CD4-positive, CD25-positive, alpha-beta regulatory T cell (primary cell): ENCODE measurements around the gene RS1. TPM values are rescaled to one million over a fixed set of nuclear protein-coding genes. Genes with fewer than 3 reads are reported as not detected.

ENCODE experiments used
- ATAC-seq, 2 donors: fragments of 150-1000 bp; cut with Tn5 transposase; one replicate each; pipeline ENCODE4 v1.10.0; 2021; ENCODE audit warnings: low read depth in 2 of 2, moderate number of reproducible peaks in 2 of 2, moderate library complexity in 1 of 2
- DNase-seq, 3 donors: peaks; one replicate each; pipeline versions ENCODE4 v3.0.0 to v3.0.0-alpha.2; 2012 to 2022; ENCODE audit warnings: mixed read lengths in 1 of 3
- H3K27ac ChIP-seq: one replicate; pipeline ENCODE4 v1.7.0; 2013; ENCODE audit warnings: mild to moderate bottlenecking, low read length; ENCODE audit not compliant: insufficient read depth, poor library complexity, severe bottlenecking
- H3K27me3 ChIP-seq: one replicate; pipeline ENCODE4 v1.7.0; 2013; ENCODE audit warnings: low read length; ENCODE audit not compliant: control insufficient read depth, insufficient read depth
- H3K36me3 ChIP-seq: one replicate; pipeline ENCODE4 v1.7.0; 2013; ENCODE audit warnings: mild to moderate bottlenecking, low read length, moderate library complexity; ENCODE audit not compliant: control insufficient read depth, insufficient read depth
- H3K4me1 ChIP-seq: 2 replicates; pipeline ENCODE4 v1.7.0; 2013; ENCODE audit warnings: mild to moderate bottlenecking, low read length; ENCODE audit not compliant: insufficient read depth, control insufficient read depth, poor library complexity, severe bottlenecking
- H3K4me3 ChIP-seq: one replicate; pipeline ENCODE4 v1.7.0; 2013; ENCODE audit warnings: low read depth, mild to moderate bottlenecking, low read length, moderate library complexity
- H3K9me3 ChIP-seq, 2 experiments: 1 replicate in 1 of 2; 2 replicates in 1 of 2; pipeline ENCODE4 v1.7.0; 2013; ENCODE audit warnings: low read length in 2 of 2, mild to moderate bottlenecking in 1 of 2, moderate library complexity in 1 of 2; ENCODE audit not compliant: control insufficient read depth in 2 of 2
- H3K27ac Mint-ChIP-seq, 3 donors: one replicate each; pipeline ENCODE4 v1.8.0; 2020 to 2022; ENCODE audit warnings: mild to moderate bottlenecking in 3 of 3, mixed read lengths in 3 of 3, moderate library complexity in 2 of 3
- H3K27me3 Mint-ChIP-seq: one replicate; pipeline ENCODE4 v1.8.0; 2022; ENCODE audit warnings: mild to moderate bottlenecking, mixed read lengths
- H3K36me3 Mint-ChIP-seq: one replicate; pipeline ENCODE4 v1.8.0; 2020; ENCODE audit warnings: mixed read lengths
- H3K4me1 Mint-ChIP-seq, 4 donors: one replicate each; pipeline ENCODE4 v1.8.0; 2020 to 2022; ENCODE audit warnings: mixed read lengths in 4 of 4, mild to moderate bottlenecking in 1 of 4
- H3K4me3 Mint-ChIP-seq, 4 donors: one replicate each; pipeline ENCODE4 v1.8.0; 2020 to 2022; ENCODE audit warnings: mild to moderate bottlenecking in 4 of 4, mixed read lengths in 4 of 4, moderate library complexity in 3 of 4
- H3K9me3 Mint-ChIP-seq, 7 donors: one replicate each; pipeline ENCODE4 v1.8.0; 2020 to 2022; ENCODE audit warnings: mixed read lengths in 7 of 7, mild to moderate bottlenecking in 3 of 7, moderate library complexity in 2 of 7
- polyA plus RNA-seq, 4 donors: library from polyadenylated mRNA; unstranded; fragments of 300-500 nt; fragmentation: Illumina TruSeq; gene quantifications; one replicate each; pipeline ENCODE4 v1.2.3, GENCODE V29; 2021
- total RNA-seq: library from RNA; stranded (reverse); gene quantifications from one replicate; pipeline ENCODE4 v1.2.3, GENCODE V29; 2022

The RS1 gene
- total and polyA plus RNA-seq, 5 donors from 2014 or later: not detected

DNA sequence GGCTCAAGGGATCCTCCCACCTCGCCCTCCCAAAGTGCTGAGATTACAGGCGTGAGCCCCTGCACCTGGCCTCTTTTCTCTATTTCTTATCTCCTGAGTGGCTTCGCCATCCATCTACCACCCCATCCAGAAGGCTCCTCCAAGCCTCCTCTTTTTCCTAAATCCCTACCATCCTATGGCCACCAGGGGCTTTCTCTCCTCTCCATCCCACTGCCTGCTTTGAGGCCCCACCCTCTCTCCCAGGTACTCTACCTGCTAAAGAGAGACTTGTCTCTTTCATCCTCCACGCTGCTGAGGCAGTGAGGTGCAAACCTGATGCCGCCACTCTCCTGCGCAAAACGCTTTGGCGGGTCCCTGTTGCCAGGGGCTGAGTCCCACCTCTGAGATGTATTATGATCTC is 7.0 kb downstream of the RS1 start:
- peaks cover 0 to 2% (median 0%) of the 10 kb centered on the region in 4 donors for H3K4me1 Mint-ChIP-seq

DNA sequence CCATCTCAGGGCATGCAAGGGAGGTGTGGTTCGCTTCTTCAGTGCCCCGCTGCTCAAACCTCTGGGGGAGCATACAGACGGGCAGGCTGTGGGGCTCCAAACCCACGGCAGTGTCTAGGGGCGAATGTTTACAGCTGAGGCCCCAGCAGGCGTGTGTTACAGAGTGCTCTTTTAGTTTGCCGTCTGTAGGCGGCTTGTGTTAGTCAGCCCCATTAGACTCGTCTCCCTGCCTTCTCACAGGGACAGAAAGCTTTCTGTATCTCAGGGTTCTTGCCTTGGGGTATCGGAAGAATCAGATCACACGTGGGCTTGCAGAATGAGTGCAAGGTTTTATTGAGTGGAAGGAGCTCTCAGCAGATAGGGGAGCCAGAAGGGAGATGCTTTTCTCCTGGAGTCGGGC is 10.6 kb downstream of the RS1 start:
- no peaks in the 10 kb centered on the region for H3K36me3 ChIP-seq
- H3K27ac ChIP-seq: no peak overlapping the region
- Mint-ChIP-seq H3K36me3 (no peaks in the 10 kb centered on the region), H3K27me3 (no peaks in the 10 kb centered on the region), H3K9me3 (peaks cover 0 to 3% (median 0%) of the 10 kb centered on the region in 7 donors), H3K27ac (no peak overlapping the region), H3K4me1 (no peaks in the 10 kb centered on the region), H3K4me3 (no peak overlapping the region)
- H3K4me3 ChIP-seq: no peak overlapping the region
- DNase-seq: no peak
- H3K4me1 ChIP-seq: no peaks in the 10 kb centered on the region
- ATAC-seq: no peak
- no peaks in the 10 kb centered on the region for H3K9me3 ChIP-seq
- H3K27me3 ChIP-seq: no peaks in the 10 kb centered on the region

More for the DNA sequence above, 7.0 kb downstream of the RS1 start:
- Histone ChIP-seq H3K27me3 (no peaks in the 10 kb centered on the region), H3K9me3 (no peaks in the 10 kb centered on the region), H3K4me1 (no peaks in the 10 kb centered on the region), H3K27ac (no peak overlapping the region), H3K36me3 (no peaks in the 10 kb centered on the region), H3K4me3 (no peak overlapping the region)
- no peak for DNase-seq
- Mint-ChIP-seq H3K4me3 (no peak overlapping the region), H3K27ac (no peak overlapping the region), H3K9me3 (peaks cover 0 to 3% (median 0%) of the 10 kb centered on the region in 7 donors), H3K36me3 (no peaks in the 10 kb centered on the region), H3K27me3 (peaks cover 3% of the 10 kb centered on the region)
- ATAC-seq: no peak

DNA sequence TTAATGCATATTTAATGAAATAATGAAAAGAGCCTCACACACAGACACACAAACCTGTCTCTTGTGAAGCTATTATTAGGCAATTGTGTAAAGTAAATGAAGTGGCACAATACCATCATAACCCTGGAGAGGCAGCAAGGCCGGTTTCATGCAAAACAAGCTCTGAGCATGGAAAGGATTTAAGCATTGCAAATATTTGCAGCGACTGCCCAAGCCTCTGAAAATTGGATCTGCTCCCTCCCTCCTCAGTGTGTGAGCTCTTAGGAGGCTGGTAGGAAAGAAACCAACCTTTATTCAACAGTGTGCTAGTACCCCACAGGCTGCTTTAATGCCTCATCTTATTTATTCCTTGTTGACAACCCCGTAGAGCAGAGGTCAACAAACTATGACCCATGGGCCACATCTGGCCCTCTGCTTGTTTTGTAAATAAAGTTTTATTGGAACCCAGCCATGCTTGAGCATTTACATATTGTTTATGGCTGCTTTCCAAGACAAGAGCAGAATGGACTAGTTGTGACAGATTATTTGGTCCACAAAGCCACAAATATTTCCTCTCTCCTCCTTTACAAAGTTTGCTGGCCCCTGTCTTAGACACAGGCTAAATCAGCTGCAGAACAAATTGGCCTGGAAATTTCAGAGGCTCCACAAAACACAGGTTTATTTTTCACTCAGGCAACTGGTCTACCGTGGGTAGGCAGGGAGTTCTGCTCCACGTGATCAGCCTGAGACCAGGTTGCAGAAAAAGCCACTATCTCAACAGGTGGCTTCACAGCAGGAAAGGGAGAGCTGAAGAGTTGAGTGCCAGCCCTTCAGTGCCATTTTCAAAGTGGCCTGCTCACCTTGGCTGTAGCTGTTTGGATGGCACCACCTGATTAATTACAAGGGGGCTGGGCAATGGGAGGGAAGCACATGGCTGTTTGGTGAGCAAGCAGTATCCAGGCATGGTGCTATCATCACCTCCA is 16.8 kb downstream of the RS1 start:
- H3K27me3 ChIP-seq: no peaks in the 10 kb centered on the region
- DNase-seq: no peak
- no peaks in the 10 kb centered on the region for H3K9me3 ChIP-seq
- H3K27ac ChIP-seq: no peak overlapping the region
- Mint-ChIP-seq H3K9me3 (no peaks in the 10 kb centered on the region), H3K36me3 (no peaks in the 10 kb centered on the region), H3K27me3 (no peaks in the 10 kb centered on the region), H3K27ac (peak overlapping the region in 1 of 3 donors; percentile 32), H3K4me3 (no peak overlapping the region), H3K4me1 (peaks cover 0 to 2% (median 0%) of the 10 kb centered on the region in 4 donors)
- H3K4me1 ChIP-seq: no peaks in the 10 kb centered on the region
- H3K36me3 ChIP-seq: no peaks in the 10 kb centered on the region
- no peak overlapping the region for H3K4me3 ChIP-seq
- no peak for ATAC-seq

DNA sequence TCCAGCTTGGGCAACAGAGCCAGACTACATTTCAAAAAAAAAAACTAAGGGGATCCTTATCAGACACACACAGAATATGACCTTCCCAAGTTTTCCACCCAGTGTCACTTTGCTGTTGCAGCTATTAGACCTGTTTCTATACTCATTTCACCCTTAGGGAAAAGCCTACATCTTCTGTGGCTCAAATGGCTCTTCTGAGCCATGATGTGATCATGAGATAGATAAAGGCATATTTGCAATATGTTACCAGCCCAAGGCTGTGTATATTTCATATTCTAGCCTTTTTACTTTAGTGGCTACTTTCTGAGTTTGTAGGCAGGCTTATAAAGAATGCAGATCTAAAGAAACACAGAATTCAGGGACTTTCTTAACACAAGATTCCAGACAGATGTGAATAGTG is 19.3 kb downstream of the RS1 start:
- H3K27me3 ChIP-seq: no peaks in the 10 kb centered on the region
- H3K36me3 Mint-ChIP-seq: no peaks in the 10 kb centered on the region
- no peaks in the 10 kb centered on the region for H3K4me1 ChIP-seq
- H3K4me1 Mint-ChIP-seq: peaks cover 0 to 2% (median 0%) of the 10 kb centered on the region in 4 donors
- H3K36me3 ChIP-seq: no peaks in the 10 kb centered on the region
- H3K27me3 Mint-ChIP-seq: no peaks in the 10 kb centered on the region
- H3K9me3 ChIP-seq: no peaks in the 10 kb centered on the region
- no peak overlapping the region for H3K4me3 ChIP-seq
- DNase-seq (no peak), ATAC-seq (no peak)
- H3K27ac Mint-ChIP-seq: no peak overlapping the region
- H3K4me3 Mint-ChIP-seq: no peak overlapping the region
- H3K9me3 Mint-ChIP-seq: no peaks in the 10 kb centered on the region
- H3K27ac ChIP-seq: no peak overlapping the region

DNA sequence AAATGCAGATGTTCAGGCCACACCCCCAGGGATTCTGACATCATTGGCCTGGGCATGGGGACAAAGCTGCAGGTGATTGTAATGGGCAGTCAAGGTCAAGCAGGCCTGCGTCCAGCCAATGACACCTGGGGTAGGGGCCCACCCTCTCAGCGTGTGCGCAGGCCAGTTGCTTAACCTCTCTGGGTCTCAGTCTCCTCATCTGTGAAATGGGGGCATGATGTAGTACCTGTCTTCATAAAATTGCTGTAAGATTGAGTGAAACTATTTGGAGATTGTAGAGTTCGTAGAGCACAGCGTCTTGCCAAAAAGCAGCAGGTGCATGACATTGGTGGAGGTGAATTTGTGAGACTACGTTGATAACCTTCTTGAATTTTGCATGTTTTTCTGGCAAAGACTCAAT is 21.2 kb downstream of the RS1 start:
- Histone ChIP-seq H3K27ac (no peak overlapping the region), H3K4me3 (no peak overlapping the region), H3K9me3 (no peaks in the 10 kb centered on the region), H3K36me3 (no peaks in the 10 kb centered on the region), H3K27me3 (no peaks in the 10 kb centered on the region), H3K4me1 (no peaks in the 10 kb centered on the region)
- Mint-ChIP-seq H3K27ac (no peak overlapping the region), H3K4me1 (peaks cover 0 to 2% (median 0%) of the 10 kb centered on the region in 4 donors), H3K36me3 (no peaks in the 10 kb centered on the region), H3K27me3 (no peaks in the 10 kb centered on the region), H3K9me3 (no peaks in the 10 kb centered on the region), H3K4me3 (no peak overlapping the region)
- DNase-seq (no peak), ATAC-seq (no peak)

DNA sequence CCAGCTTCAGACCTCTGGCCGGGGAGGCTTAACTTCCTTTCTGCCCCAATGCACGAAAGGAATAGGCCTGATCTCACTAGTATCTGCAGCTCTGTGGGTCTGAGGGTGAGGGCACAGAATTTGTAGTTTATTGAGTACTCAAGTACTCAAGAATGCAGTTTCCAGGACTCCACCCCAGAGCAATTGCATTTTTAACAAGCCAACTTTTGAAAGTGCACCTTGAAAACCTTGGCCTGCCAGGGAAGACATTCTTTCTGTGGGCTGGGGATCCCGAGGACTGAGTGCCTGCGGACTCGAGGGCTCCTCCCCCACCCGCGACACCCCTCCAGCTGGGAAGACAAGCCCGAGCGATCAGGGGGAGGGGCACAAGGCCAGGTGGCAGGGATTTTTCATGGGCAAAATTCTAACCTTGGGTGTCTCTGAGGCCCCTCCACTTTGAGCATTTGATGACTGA is 22.4 kb downstream of the RS1 start:
- Mint-ChIP-seq H3K27ac (no peak overlapping the region), H3K4me3 (no peak overlapping the region), H3K9me3 (peaks cover 0 to 1% (median 0%) of the 10 kb centered on the region in 7 donors), H3K36me3 (no peaks in the 10 kb centered on the region), H3K4me1 (no peaks in the 10 kb centered on the region), H3K27me3 (no peaks in the 10 kb centered on the region)
- DNase-seq: no peak
- H3K4me1 ChIP-seq: no peaks in the 10 kb centered on the region
- H3K27ac ChIP-seq: no peak overlapping the region
- no peak for ATAC-seq
- no peak overlapping the region for H3K4me3 ChIP-seq
- no peaks in the 10 kb centered on the region for H3K36me3 ChIP-seq
- H3K9me3 ChIP-seq: no peaks in the 10 kb centered on the region
- no peaks in the 10 kb centered on the region for H3K27me3 ChIP-seq

DNA sequence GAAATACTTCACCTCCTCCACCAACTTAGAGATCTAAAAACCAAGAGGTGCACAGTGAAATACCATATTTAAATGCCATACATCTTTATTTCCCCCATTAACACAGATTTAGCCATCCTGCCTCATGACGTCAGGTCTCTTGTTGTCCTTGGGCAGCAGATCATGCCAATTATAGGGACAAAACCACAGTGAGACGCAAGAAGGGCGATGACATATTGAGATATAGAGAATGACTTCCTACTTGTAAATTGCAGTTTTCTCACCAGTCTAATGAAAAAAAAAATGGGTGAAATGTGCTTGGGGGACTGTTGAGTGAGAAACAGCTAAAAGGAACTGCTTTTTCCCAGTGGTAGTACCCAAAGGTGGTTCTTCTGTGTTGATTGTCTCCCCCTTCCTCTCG is 24.3 kb downstream of the RS1 start:
- Mint-ChIP-seq H3K4me3 (no peak overlapping the region), H3K27me3 (no peaks in the 10 kb centered on the region), H3K27ac (no peak overlapping the region), H3K9me3 (peaks cover 0 to 1% (median 0%) of the 10 kb centered on the region in 7 donors), H3K4me1 (no peaks in the 10 kb centered on the region), H3K36me3 (no peaks in the 10 kb centered on the region)
- Histone ChIP-seq H3K27me3 (no peaks in the 10 kb centered on the region), H3K27ac (no peak overlapping the region), H3K9me3 (no peaks in the 10 kb centered on the region), H3K4me3 (no peak overlapping the region), H3K4me1 (no peaks in the 10 kb centered on the region), H3K36me3 (no peaks in the 10 kb centered on the region)
- ATAC-seq (no peak), DNase-seq (no peak)

DNA sequence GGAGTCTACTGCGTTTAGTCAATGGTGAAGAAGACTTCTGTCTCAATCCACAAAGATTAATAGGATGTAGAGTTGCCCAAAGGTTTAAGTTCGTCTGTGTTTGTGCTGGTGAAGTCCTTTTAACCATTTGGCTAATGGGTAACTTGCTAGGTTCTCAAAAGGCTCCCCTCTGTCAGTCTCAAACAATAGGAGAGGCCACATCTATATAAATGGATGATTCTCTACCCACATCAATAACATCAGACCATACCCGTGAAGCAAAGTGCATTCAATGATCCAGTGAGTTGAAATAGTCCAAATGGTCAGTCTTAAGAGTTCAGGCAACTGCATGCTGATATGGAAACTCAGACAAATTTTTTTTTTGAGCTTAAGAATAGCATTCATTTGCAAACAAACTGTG is 28.1 kb downstream of the RS1 start:
- Histone ChIP-seq H3K36me3 (no peaks in the 10 kb centered on the region), H3K9me3 (no peaks in the 10 kb centered on the region), H3K4me1 (no peaks in the 10 kb centered on the region), H3K27ac (no peak overlapping the region), H3K27me3 (no peaks in the 10 kb centered on the region), H3K4me3 (no peak overlapping the region)
- Mint-ChIP-seq H3K36me3 (no peaks in the 10 kb centered on the region), H3K9me3 (peaks cover 0 to 1% (median 0%) of the 10 kb centered on the region in 7 donors), H3K27me3 (no peaks in the 10 kb centered on the region), H3K4me3 (no peak overlapping the region), H3K4me1 (no peaks in the 10 kb centered on the region), H3K27ac (no peak overlapping the region)
- DNase-seq (no peak), ATAC-seq (no peak)
